CD4-positive, alpha-beta T cell treated with Interleukin-12 subunit alpha and Interleukin-12 subunit beta, for 1 hour (primary cell): Measurements from ENCODE around the gene SURF6.
"Not testable (repeated sequence)": the region's sequence is repeated elsewhere in the genome, so short reads cannot be mapped to it uniquely, and the experiment has no call there.

Experiments used
- DNase-seq: peaks from one replicate; pipeline ENCODE4 v3.0.0-alpha.2; 2020

Gene SURF6

GRCh38 chr9:133323211-133323610 lies 12.8 kb downstream of the SURF6 start:
- no peak for DNase-seq

DNA sequence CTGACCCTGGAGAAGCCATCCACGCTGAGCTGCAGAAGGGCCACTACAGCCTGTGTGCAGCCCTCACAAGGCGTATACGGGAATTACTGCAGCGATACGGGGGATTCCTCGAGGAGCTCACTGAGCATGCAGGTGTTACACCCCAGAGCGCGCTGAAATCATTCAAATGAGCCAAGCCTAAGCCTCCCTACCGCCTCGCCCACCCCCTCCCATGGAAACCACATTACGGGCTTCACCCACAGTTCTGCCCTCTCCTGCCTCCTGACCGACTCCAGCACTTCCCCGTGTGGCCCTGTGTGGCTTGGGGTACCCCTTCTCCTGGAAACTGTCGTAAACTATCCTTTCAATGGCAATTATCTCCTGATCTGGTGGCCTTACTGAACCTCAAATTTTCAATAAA lies 13.3 kb downstream of the SURF6 start:
- DNase-seq = no peak

- no peak for DNase-seq
Observed at GRCh38 chr9:133321411-133321935, 14.5 kb downstream of the SURF6 start.

- DNase-seq = no peak
Observed at GRCh38 chr9:133320421-133320881, 15.5 kb downstream of the SURF6 start.

GRCh38 chr9:133317551-133317950 lies 18.4 kb downstream of the SURF6 start:
- not testable (repeated sequence) for DNase-seq

GRCh38 chr9:133315997-133316396 lies 20.0 kb downstream of the SURF6 start:
- no peak for DNase-seq

DNA sequence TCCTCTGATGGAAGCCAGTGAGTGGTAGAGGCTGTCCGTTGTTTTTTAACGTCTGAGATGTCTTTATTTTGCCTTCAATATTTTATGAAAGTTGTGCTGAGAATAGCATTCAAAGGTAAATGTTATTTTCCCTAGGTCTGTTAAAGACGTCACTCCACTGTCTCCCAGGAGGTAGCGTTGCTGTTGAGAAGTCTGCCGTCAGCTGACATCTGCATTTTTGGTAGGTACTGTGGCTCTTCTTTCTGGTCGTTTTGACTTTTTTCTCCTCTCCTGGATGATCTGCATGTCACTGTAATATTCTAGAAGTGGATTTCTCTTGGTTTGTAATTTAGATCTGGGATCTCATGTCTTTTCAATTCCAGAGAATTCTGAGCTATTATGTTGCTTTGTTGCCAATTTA lies 26.4 kb downstream of the SURF6 start:
- DNase-seq = no peak

DNA sequence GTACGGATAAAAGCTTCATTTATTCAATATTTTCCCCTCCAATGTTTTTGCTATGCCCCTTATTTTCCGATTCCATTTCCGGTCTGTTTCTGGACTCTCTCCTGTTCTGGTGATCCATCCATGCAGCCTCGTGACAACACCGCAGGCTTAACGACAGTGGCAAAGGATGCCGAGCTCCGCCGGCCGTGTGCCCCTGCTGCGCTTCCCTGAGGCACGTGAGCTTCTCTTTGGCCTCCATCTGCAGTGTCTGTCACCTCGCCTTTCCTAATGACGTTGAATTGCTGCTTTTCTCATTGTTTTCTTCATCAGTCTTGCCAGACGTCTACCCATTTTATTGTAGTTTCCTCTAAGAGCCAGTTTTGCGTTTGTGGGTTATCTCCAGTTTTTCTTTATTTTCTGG lies 28.7 kb downstream of the SURF6 start:
- no peak for DNase-seq

- DNase-seq = no peak
Observed at GRCh38 chr9:133306242-133307204, 29.5 kb downstream of the SURF6 start.

DNA sequence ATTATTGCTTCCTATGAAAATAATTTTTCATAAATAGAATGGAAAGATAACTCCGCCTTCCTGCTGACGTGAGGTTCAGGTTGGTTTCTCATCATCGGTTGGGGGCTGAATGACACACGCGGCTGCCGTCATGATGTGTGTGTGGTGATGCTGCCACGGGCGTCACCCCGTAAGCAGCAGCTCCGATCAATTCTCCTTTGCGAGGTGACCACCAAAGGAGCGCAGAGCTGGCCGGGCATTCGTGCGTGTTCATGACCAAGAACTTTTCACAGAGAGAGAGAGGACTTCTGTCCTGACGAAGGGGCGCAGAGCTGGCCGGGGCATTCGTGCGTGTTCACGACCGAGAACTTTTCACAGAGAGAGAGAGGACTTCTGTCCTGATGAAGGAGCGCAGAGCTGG lies 30.3 kb downstream of the SURF6 start:
- DNase-seq = no peak

- no peak for DNase-seq
Observed at GRCh38 chr9:133304477-133305377, 31.3 kb downstream of the SURF6 start.

GRCh38 chr9:133304158-133304470 lies 31.9 kb downstream of the SURF6 start:
- no peak for DNase-seq

DNA sequence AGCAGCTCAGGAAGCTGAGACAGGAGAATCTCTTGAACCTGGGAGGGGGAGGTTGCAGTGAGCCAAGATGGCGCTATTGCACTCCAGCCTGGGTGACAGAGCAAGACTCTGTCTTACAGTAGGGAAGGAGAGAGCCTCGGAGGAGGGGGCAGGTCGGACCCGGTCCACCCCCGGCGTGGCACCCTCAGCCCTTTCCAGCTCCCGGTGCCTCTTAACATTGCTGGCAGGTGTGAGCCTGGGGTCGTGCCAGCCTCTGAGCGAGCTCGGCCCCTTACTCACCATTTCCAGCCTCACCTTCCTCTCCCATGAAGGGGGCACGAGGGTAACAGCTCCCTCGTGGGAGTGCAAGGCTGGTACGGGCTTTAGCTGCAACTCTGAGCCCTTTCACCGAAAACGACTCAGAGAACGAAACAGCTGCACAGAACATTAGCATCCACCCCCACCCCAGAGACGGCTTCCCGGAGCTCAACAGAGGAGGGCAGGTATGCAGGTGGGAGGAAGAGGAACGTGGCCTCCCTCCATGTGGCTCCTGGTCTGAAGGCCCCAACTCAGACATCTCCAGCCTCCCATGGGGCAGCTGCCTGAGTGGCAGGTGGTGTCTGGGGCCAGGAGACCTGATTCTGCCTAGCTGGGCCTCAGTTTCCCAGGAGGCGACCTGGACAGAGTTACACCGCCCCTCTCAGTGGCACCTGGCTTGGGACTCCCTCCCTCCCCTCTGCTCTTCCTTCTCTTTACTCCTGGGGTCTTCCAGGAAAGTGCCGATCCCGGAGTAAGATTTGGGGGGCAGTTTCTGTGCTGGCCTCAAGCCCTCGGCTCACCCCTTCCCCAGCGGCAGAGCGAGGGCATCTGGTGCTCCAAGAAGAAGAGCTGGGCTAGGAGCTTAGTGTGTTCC lies 32.5 kb downstream of the SURF6 start:
- no peak for DNase-seq

GRCh38 chr9:133301253-133302230 lies 34.4 kb downstream of the SURF6 start:
- no peak for DNase-seq

- DNase-seq = not testable (repeated sequence)
Observed at GRCh38 chr9:133299996-133300395, 36.0 kb downstream of the SURF6 start.

DNA sequence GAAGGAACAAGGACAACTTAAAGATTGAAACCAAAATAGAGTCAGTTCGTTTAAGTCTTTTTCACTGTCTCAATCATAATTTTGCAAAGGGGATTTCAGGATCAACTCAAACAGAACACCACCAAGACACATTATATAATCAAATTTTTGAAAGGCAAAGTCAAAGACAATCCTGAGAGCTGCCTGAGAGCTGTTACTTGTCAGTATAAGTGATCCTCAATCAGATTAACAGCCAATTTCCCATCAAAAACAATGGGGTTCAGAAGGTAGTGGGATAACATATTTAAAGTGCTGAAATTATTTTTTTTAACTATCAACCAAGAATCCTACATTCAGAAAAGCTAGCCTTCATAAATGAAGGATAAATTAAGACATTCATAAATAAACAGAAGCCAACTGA lies 41.7 kb downstream of the SURF6 start:
- DNase-seq = no peak

- DNase-seq = no peak
Observed at GRCh38 chr9:133290751-133291302, 45.2 kb downstream of the SURF6 start.

- no peak for DNase-seq
Observed at GRCh38 chr9:133286523-133286922, 49.5 kb downstream of the SURF6 start.

GRCh38 chr9:133285252-133285775 lies 50.7 kb downstream of the SURF6 start:
- DNase-seq = no peak

GRCh38 chr9:133284362-133284761 lies 51.6 kb downstream of the SURF6 start:
- no peak for DNase-seq
